HG02798 (cell line): ENCODE results near the gene RHOT1.
"Not testable (repeated sequence)": the region's sequence is repeated elsewhere in the genome, so short reads cannot be mapped to it uniquely, and the experiment has no call there.

Experiments used
- ATAC-seq: cut with Tn5 transposase; IDR thresholded peaks from one replicate; pipeline ENCODE4 v1.9.1; 2021; ENCODE audit warnings: mild to moderate bottlenecking; ENCODE audit not compliant: unreplicated experiment, poor library complexity

Gene RHOT1

GRCh38 chr17:32157225-32157624, 14.9 kb downstream of the RHOT1 start:
- ATAC-seq: no peak

- no peak for ATAC-seq
Measured at GRCh38 chr17:32158870-32159585, 16.7 kb downstream of the RHOT1 start.

DNA sequence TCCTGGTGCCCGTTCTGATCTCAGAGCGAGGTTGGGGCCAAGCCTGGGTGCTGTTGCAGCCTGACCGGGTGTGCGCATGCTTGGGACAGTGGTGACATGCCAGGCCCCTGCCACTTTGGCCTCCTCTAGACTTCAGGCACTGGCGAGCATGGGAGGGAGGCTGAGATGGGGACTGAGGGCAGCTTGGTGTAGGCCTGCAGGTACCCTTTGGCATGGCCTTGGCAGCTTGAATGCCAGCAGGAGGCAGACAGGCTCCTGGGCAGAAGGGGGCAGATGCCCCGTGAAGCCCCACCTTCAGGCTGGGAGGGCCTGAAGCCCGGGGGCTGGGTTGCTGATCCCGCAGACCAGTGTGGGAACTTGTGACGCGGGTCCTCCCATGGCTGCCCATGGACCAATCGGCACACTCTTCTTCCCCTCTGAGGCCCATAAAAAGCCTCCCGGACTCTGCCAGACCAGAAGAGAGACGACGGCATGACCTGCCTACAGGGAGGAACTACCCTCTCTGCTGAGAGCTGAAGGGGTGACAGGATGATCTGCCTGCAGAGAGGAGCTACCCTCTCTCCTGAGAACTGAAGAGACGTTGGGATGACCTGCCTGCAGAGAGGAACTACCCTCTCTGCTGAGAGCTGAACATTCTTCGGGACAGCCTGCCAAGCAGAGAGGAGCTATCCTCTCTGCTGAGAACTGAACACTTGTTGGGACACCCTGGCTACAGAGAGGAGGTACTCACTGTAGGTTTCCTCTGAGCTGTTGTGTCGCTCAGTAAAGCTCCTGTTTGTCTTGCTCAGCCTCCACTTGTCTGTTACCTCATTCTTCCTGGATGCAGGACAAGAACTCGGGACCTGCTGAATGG, 17.5 kb downstream of the RHOT1 start:
- no peak for ATAC-seq

DNA sequence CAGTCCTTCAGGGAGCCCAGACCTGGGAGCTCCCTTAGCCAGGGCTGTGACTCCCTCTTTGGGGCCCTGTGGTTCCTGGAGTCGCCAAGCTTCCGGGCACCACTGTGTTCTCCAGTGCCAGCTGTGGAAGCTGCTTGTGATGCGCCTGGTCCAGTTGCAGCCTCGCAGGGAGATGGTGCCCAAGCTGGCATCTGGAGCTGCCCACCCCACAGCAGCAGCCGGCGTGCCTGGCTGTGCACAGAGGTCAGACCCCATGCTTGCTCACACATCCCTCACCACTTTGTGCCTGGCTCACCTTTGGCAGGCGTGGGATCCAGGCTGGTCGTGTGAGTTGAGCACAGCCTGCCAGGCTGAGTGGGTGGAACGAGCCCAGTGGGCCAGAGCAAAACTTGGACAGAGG, 18.2 kb downstream of the RHOT1 start:
- no peak for ATAC-seq

GRCh38 chr17:32161029-32161428, 18.7 kb downstream of the RHOT1 start:
- no peak for ATAC-seq

DNA sequence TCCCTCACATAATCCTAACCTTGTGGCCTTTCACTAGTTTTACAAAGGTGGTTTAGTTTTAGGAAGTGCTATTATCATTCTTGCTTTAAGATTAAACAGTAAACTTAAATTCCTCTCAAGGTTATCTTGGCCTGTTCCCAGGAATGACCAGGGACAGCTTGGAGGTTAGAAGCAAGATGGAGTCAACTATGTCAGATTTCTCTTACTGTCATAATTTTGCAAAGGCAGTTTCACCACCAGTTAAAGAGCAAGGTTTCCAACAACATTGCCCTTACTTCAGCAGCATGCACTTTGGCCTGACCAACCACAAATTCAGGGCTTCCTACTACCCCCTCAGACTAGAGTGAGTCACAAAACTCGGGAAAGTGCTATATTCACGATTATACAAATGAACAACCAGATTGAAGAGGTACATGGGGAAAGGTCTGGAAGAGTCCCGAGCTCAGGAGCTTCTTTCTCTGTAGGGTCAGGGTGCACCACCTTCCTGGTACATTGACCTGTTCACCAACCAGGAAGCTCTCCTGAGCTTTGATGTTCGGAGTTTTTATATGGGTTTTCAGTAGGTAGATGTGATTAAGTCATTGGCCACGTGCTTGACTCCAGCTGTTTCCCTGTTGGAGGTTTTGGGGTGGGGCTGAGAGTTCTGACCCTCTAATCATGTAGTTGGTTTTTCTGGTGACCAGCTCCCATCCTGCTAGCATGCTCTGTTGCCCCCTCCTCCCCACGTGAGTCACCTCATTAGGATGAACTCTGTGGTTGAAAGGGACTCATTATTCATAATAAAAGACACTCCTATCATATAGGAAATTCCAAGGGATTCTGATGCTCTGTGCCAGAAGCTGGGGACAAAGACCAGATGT, 19.4 kb downstream of the RHOT1 start:
- ATAC-seq: no peak

DNA sequence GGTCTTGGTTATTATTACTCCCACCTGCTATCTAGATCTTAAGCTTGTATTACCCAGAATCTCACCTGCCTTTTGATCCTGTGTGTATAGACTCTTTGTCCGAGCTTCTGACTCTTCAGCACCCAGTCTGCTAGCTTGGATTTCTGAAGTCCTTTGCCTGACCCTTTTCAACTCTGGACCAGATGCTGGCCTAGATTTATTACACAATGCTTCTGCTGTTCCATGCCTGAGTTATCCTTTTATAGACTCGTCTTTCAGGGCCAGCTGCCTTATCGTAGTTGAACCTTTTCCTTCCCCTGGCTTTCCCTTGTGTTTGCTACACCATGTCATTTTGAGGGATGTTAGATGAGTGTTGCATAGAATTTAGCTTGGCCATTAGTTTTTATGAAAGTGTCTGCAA, 32.6 kb downstream of the RHOT1 start:
- no peak for ATAC-seq

DNA sequence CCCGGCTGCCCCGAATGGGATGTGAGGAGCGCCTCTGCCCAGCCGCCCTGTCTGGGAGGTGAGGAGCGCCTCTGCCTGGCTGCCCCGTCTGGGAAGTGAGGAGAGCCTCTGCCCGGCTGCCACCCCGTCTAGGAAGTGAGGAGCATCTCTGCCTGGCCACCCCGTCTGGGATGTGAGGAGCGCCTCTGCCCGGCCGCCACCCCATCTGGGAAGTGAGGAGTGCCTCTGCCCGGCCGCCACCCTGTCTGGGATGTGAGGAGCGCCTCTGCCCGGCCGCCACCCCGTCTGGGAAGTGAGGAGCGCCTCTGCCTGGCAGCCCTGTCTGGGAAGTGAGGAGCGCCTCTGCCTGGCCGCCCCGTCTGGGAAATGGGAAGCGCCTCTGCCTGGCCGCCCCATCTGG, 36.4 kb downstream of the RHOT1 start:
- not testable (repeated sequence) for ATAC-seq

GRCh38 chr17:32179103-32179502, 36.8 kb downstream of the RHOT1 start:
- not testable (repeated sequence) for ATAC-seq

GRCh38 chr17:32179526-32179925, 37.2 kb downstream of the RHOT1 start:
- not testable (repeated sequence) for ATAC-seq

GRCh38 chr17:32180262-32180661, 38.0 kb downstream of the RHOT1 start:
- ATAC-seq: not testable (repeated sequence)

- no peak for ATAC-seq
Measured at GRCh38 chr17:32185875-32186274, 43.6 kb downstream of the RHOT1 start.

DNA sequence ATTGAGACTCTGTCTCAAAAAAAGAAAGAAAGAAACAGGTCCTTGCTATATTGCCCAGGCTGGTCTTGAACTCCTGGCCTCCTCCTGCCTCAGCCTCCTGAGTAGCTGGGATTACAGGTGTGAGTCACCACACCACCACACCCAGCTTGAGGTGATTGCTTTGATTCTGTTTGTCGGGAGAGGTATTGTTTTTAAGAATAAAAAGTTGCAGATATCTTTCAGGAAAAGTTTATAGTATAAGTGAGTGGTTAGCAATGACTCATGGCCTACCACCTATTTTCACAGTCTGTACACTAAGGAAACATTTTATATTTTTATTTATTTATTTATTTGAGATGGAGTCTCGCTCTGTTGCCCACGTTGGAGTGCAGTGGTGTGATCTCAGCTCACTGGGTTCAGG, 45.0 kb downstream of the RHOT1 start:
- ATAC-seq: no peak

DNA sequence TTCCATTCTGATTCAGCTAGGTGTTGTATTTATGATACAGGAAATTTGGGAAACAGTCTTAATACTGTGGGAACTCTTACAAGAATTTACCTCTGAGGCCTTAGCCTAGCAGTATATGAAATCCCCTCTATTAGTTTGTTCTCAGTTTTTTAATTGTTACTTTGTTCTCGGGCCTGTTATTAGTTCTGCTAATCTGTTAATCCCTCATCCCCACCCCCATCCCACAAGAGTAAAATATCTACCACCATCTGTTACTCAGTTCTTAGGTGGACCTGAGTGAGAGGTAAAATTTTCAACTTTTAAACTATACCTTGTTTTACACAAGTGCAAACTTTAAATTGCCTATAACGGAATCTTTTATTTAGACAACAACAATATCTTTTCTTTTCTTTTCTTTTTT, 47.0 kb downstream of the RHOT1 start:
- ATAC-seq: no peak

- no peak for ATAC-seq
Measured at GRCh38 chr17:32191306-32191705, 49.0 kb downstream of the RHOT1 start.

- no peak for ATAC-seq
Measured at GRCh38 chr17:32192379-32192778, 50.1 kb downstream of the RHOT1 start.

DNA sequence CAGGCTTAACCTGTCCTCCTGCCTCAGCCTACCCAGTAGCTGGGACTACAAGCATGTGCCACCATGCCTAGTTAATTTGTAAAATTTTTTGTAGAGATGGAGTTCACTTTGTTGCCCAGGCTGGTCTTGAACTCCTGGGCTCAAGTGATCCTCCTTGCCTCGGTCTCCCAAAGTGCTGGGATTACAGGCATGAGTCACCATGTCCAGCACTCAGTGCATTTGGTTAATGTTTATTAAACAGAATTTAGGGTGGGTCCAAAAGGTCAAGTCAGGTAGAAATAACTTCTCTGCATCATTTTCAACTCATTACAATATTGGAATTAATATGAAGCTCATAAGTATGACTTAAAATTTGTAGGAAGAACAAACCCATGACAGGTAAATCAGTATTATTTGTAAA, 55.7 kb downstream of the RHOT1 start:
- no peak for ATAC-seq

- ATAC-seq: no peak
Measured at GRCh38 chr17:32206861-32207260, 64.6 kb downstream of the RHOT1 start.

DNA sequence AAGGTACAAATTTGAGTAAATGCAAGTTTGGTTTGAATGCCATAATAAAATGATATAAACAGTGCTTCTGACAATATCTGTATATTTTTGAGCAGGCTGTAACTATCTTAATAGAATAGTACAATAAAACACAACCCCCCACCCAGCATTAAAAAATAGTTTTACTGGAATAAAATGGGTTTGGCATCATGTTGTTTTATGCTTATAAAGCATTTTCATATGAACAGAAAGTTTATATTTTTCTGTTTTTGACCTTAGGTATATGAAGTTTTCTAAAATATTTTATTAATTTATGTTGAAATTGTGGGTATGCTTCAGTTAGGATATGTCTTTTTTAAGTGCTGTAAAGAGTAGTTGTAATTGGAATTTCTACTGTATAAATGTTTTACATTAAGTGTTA, 66.1 kb downstream of the RHOT1 start:
- ATAC-seq: no peak

- no peak for ATAC-seq
Measured at GRCh38 chr17:32209608-32210007, 67.3 kb downstream of the RHOT1 start.

DNA sequence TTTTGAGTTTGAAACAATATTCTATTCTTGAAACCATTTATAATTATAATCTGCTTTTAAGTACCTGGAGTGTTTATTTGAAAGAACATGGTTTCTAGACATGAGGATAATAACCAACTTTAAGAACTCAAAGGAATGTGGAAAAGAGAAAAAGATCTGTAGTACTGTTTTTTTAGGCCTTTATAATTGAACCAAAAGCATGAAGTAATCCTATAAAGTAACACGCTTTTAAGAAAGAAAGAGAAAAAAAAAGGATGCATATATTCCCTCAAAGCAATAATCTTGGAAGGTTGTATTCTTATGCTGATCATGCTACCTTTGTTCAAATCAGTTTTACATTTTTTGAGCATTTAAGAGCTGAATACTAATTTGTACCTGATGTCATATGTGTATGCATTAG, 69.4 kb downstream of the RHOT1 start:
- no peak for ATAC-seq
